NCI-H510A (cell line): ENCODE results near the gene DUSP3.

Experiments used
- DNase-seq: peaks from one replicate; lab custom pipeline; 2025; lab: John Stamatoyannopoulos, UW

DUSP3 gene

GRCh38 chr17:43732958-43733357 lies 45.8 kb downstream of the DUSP3 start:
- DNase-seq, result no peak

DNA sequence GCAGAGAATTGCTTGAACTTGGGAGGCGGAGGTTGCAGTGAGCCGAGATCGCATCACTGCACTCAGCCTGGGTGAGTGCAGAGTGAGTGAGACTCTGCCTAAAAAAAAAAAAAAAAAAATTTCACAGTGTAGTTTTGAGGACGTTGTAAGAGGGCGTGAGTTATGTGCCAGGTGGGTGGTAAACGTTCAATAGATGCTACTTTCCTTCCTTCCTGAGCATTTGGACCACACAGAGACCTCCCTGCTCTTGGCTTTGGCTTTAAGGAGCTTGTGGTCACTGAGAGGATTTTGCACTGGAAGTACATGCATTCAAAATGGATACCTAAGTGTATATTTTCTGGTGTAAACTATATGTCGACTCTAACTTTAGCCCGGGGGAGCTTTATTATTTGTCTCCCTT lies 50.7 kb downstream of the DUSP3 start:
- DNase-seq, result no peak

DNA sequence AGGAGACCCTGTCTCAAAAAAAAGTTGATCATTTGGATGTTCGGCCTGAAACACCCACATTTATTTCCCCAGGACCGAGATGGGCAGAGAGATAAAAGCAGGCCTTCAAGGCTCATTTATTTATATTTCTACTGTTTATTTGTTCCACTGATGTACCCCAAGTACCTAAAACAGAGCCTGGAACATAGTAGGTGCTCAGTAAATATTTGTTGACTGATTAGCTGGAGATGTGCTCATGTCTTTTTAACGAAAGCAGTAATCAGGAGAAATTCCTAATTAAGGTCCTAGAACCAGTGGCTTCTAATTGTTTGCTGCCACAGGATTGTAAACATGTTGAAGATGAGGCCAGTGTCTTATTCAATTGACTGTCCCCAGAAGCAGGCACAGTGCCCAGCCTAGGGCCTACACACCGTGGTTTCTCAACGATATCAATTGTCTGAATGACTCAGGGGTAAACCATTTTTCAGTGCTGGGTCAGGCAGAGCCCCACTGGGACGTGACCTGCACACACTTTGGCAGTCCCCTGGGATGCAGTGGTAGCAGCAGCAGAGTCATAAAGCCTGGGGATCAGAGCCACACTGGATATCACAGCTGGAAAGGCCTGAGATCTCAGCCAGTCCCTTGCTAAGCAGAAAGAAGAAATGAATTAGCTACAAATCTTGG lies 54.9 kb downstream of the DUSP3 start:
- no peak for DNase-seq

DNA sequence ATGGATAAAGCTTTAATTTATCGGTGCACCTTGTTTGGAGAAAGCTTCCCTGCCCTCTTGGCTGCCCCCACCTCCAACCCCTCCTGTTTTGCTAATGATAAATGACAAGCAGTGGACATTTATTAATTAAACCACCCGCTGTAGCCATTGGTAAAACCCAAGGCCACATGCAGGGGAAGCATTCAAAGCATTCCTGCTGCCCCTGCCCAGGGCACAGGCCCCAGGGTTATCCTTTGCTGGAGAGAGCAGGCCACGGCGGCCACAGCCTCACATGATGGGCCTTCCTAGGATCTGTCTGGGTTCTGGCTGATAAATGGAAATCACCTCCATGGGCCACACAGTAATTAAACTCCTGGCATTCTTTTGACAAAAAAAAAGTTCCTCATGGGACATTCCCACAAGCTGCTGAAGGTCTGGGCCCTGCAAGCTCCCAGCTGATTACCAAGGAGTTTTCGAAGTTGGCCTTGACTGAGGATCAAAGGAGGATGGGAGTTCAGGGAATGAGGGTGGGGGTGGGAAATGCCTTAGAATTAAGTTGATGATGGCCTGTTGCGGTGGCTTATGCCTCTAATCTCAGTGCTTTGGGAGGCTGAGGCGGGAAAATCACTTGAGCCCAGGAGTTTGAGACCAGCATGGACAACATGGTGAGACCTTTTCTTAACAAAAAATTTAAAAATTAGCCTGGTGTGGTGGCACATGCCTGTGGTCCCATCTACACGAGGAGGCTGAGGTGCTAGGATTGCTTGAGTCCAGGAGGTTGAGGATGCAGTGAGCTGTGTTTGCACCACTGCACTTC lies 55.7 kb downstream of the DUSP3 start:
- DNase-seq, result no peak

DNA sequence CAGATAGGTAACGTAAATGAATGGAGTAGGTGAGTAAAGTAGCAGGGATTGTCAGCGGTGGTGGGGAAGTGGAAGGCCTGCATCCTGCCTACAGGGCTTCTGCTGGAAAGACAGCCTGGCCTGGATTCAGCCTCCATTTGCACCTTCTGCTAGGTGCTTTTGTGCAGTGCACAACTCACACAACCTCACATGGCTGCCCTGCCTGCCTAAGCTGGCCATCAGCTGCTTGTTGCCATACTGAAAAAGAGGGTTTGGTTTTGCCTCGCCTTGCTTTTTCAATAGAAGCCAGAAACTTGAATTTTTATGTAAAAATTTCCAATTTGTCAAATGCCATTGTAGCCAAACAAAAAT lies 56.5 kb downstream of the DUSP3 start:
- DNase-seq, result no peak

DNA sequence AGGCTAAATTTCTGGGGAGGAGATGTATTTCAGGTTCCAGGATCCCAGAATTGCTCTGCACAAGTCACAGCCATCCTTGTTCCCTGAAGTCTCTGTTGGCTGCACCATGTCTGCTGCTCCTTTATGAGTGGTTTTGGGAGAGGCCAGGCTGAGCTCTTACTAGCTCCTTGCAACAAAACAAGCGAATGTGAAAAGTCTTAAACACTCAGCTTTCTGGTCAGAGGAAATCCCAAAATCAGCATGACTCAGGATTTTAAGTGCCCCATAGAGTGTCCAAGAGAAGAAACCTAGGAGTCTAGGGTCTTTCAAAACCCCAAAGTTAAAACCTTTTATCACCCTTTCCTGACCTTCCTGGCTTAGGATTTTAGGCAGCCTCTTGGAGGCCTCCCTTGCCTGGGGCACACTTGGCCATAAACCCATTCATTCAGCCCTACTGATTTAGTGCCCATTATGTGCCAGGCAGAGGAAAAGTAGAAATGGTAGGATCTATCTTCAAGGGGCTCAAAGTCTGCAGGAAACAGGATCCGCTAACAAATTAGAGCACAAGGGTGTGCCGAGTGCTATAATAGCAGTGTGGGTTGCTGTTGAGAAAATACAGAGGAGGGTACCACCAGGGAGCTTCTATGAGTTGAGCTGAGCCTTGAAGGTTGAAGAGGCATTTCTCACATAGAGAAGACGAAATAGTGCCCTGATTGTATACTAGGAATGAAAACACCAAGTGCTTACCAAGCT lies 57.1 kb downstream of the DUSP3 start:
- DNase-seq, result no peak

DNA sequence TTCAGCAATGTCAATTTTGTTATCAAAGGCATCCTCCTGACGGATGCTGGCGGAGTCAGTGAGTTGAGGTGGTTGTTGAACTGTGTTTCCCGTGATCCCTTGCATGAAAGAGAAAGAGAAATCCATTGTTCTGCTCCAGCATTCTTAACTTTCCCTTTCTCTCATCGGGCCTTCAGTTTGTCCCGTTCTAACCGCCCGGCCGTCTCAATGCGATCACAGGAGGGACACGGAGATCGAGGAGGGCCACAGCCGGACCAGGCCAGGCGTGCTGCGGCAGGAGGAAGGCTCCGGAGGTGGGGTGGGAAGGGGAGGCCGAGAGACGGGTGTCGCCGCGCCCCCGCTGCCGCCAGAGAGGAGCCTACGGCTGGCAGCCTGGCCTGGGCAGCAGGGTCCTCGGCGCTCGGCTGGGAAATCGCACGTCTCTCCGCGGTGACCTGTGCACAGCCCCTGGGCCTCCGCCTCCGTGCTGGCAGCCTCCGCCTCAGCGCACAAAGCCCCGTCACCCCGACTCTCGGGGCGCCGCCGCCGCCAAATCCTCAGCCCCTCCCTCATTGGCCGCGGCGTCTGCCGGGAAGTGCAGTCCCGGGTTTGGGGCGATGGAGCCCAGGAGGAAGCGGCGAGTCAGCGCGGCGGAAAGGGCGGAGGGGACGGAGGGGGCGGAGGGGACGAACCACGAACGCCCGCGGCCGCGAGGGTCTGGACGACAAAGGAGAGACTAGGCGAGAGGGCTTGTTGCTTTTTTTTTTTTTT lies 58.3 kb downstream of the DUSP3 start:
- DNase-seq, result peak; percentile 26

- DNase-seq, result no peak
Measured at GRCh38 chr17:43719578-43719977, 59.2 kb downstream of the DUSP3 start.

GRCh38 chr17:43718544-43718943 lies 60.2 kb downstream of the DUSP3 start:
- no peak for DNase-seq

DNA sequence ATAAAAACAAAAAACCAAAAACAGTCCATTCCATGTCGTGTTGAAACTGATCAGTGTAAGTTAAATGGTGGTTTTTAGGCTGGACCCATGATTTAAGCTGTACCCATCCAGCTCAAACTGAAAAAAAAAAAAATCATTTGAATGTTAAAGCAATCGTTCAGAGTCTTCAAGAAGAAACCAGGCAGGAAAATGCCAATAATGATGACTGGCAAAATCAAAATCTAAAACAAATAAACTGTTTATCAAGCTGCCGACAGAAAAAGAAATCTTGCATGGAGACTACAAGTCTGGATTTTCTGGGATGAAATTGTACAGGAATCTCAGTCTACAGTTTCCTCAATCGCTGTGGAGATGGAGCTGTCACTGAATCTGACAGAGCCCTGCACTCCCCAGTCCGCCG lies 60.9 kb downstream of the DUSP3 start:
- DNase-seq, result no peak
